Endothelial cell of umbilical vein (primary cell): Measurements from ENCODE around the gene STAT5B. TPM values are rescaled to one million over a fixed set of nuclear protein-coding genes. Genes with fewer than 3 reads are reported as not detected.

Experiments
- BruUV-seq: library from RNA; stranded (reverse); fragments of 400-500 nt; replicated peaks from 2 replicates; lab custom pipeline; 2021; lab: Mats Ljungman, UMichigan
- CTCF ChIA-PET: fragments of 300-600, 350-600 bp; sonication (Branson Sonifier 250); formaldehyde crosslinking; loops from one replicate; lab custom pipeline; 2021; ENCODE audit warnings: antibody characterized with exemption, inconsistent platforms; lab: Charles Lee
- POLR2A ChIA-PET: fragments of 300-600, 350-600 bp; sonication (Branson Sonifier 250); formaldehyde crosslinking; loops from one replicate; lab custom pipeline; 2021; ENCODE audit warnings: antibody characterized with exemption, inconsistent platforms; lab: Charles Lee
- DNase-seq: peaks from one replicate; pipeline ENCODE4 v3.0.0-alpha.2; 2011; ENCODE audit warnings: low read depth, low spot score
- FAIRE-seq: peaks from 2 replicates; lab custom pipeline; 2011; peaks lifted over from hg19 to GRCh38; lab: Jason Lieb, UNC
- H2AFZ ChIP-seq: 2 replicates; pipeline ENCODE4 v1.6.0; 2012; ENCODE audit warnings: low read depth, low read length, control low read depth, inconsistent platforms
- H3K27ac ChIP-seq: 2 replicates; pipeline ENCODE4 v1.5.1; 2011; ENCODE audit warnings: low read depth, mild to moderate bottlenecking, control low read depth, low read length, moderate library complexity; ENCODE audit not compliant: insufficient read depth
- H3K27me3 ChIP-seq, 2 experiments: 2 replicates each; pipeline versions ENCODE4 v1.6.0 to v1.6.1; 2011; ENCODE audit warnings: low read length in 2 of 2, mixed read lengths in 1 of 2; ENCODE audit not compliant: control insufficient read depth in 2 of 2, insufficient read depth in 2 of 2
- H3K36me3 ChIP-seq, 2 experiments: 2 replicates in 1 of 2; 3 replicates in 1 of 2; pipeline ENCODE4 v1.5.1; 2011; ENCODE audit warnings: low read length in 2 of 2, mild to moderate bottlenecking in 1 of 2, moderate library complexity in 1 of 2; ENCODE audit not compliant: control insufficient read depth in 2 of 2, insufficient read depth in 2 of 2; ENCODE audit errors: extremely low read depth in 1 of 2
- H3K4me1 ChIP-seq: 3 replicates; pipeline ENCODE4 v1.5.1; 2011; ENCODE audit warnings: mild to moderate bottlenecking, low read length; ENCODE audit not compliant: control insufficient read depth, insufficient read depth; ENCODE audit errors: extremely low read depth
- H3K4me2 ChIP-seq: 2 replicates; pipeline ENCODE4 v1.6.1; 2011; ENCODE audit warnings: low read length, control low read depth, mixed read lengths; ENCODE audit not compliant: insufficient read depth
- H3K4me3 ChIP-seq, 3 experiments: fragments of 200-600 bp in 1 of 3; sonication (generic), shearing (Covaris generic) in 1 of 3; replicated peaks in 1 of 3; 2 replicates each; pipeline ENCODE4 v1.5.1; 2011 to 2016; ENCODE audit warnings: control low read depth in 3 of 3, low read length in 3 of 3, mild to moderate bottlenecking in 2 of 3, inconsistent platforms in 1 of 3, low read depth in 1 of 3, moderate library complexity in 1 of 3; ENCODE audit not compliant: insufficient read depth in 1 of 3
- H3K79me2 ChIP-seq: 2 replicates; pipeline ENCODE4 v1.6.0; 2012; ENCODE audit warnings: low read length, inconsistent platforms; ENCODE audit not compliant: control insufficient read depth, insufficient read depth
- H3K9ac ChIP-seq: replicated peaks from 2 replicates; pipeline ENCODE3; 2011; ENCODE audit warnings: low read length, control low read depth; ENCODE audit not compliant: insufficient read depth; ENCODE audit errors: extremely low read depth
- H3K9me1 ChIP-seq: replicated peaks from 3 replicates; pipeline ENCODE4 v1.6.0; 2011; ENCODE audit warnings: mild to moderate bottlenecking, low read length; ENCODE audit not compliant: control insufficient read depth, insufficient read depth; ENCODE audit errors: extremely low read depth
- H3K9me3 ChIP-seq: replicated peaks from 2 replicates; pipeline ENCODE4 v1.5.1; 2012; ENCODE audit warnings: low read length, inconsistent platforms; ENCODE audit not compliant: control insufficient read depth, insufficient read depth
- H4K20me1 ChIP-seq: replicated peaks from 2 replicates; pipeline ENCODE3; 2011; ENCODE audit warnings: mild to moderate bottlenecking, low read length; ENCODE audit not compliant: control insufficient read depth, insufficient read depth; ENCODE audit errors: extremely low read depth
- EZH2 ChIP-seq: IDR thresholded peaks from 2 replicates; pipeline ENCODE4 v1.6.1; 2012; ENCODE audit warnings: borderline replicate concordance, low read depth, mild to moderate bottlenecking, moderate library complexity, low read length, inconsistent platforms; ENCODE audit not compliant: severe bottlenecking
- FOS ChIP-seq: IDR thresholded peaks from 2 replicates; pipeline ENCODE4 v1.6.1; 2011; ENCODE audit warnings: mild to moderate bottlenecking, low read length, moderate library complexity, borderline replicate concordance; ENCODE audit not compliant: insufficient read depth
- GATA2 ChIP-seq: IDR thresholded peaks from 2 replicates; pipeline ENCODE4 v1.7.0; 2011; ENCODE audit warnings: low read depth, mild to moderate bottlenecking, moderate library complexity, mixed read lengths, low read length; ENCODE audit not compliant: insufficient read length, insufficient read depth
- JUN ChIP-seq: IDR thresholded peaks from 2 replicates; pipeline ENCODE4 v1.6.1; 2011; ENCODE audit warnings: borderline replicate concordance, low read depth; ENCODE audit not compliant: insufficient read length, insufficient read depth
- MAX ChIP-seq: IDR thresholded peaks from 2 replicates; pipeline ENCODE4 v1.6.1; 2011; ENCODE audit not compliant: insufficient read depth, insufficient read length
- MYC ChIP-seq: IDR thresholded peaks from one replicate; pipeline ENCODE4 v1.6.1; 2011; ENCODE audit warnings: mild to moderate bottlenecking, low read depth, low read length
- POLR2A ChIP-seq: IDR thresholded peaks from 2 replicates; pipeline ENCODE4 v1.6.1; 2012; ENCODE audit warnings: low read depth, mild to moderate bottlenecking, control low read depth, low read length
- POLR2AphosphoS5 ChIP-seq: IDR thresholded peaks from 2 replicates; pipeline ENCODE4 v1.6.1; 2012; ENCODE audit warnings: low read depth, mild to moderate bottlenecking, control low read depth, low read length, moderate library complexity; ENCODE audit not compliant: insufficient read depth
- dilution Hi-C: fragments of 300-500 bp; cut with MboI; formaldehyde crosslinking; loops from one replicate; pipeline ENCODE4 v1.15.0; 2019; ENCODE audit warnings: low sequenced_read_pairs; ENCODE audit not compliant: extremely low pct_ligation_motif_present
- intact Hi-C: fragments of 100-400 bp; cut with micrococcal nuclease; formaldehyde crosslinking; loops from one replicate; pipeline ENCODE4 v1.10.0; 2022
- polyA plus RNA-seq, 4 experiments: library from polyadenylated mRNA; depleted of rRNA in 3 of 4; stranded (reverse) in 3 of 4; unstranded in 1 of 4; fragments of >200 nt; gene quantifications; 2 replicates each; pipeline versions ENCODE4 v1.2.1 to v1.2.3, GENCODE V29; 2011 to 2012; ENCODE audit warnings: missing spikeins in 1 of 4
- total RNA-seq: library from RNA; stranded (reverse); gene quantifications from 2 replicates; pipeline ENCODE4 v1.2.3, GENCODE V29; 2021
- TF ChIP-seq, protein P1 (sequence below), 2 donors: IDR thresholded peaks; 1 replicate in 1 of 2; 2 replicates in 1 of 2; pipeline ENCODE4 v1.5.1; 2011; ENCODE audit warnings: low read length in 2 of 2, mild to moderate bottlenecking in 2 of 2, moderate library complexity in 2 of 2, control low read depth in 1 of 2, inconsistent platforms in 1 of 2, low read depth in 1 of 2; ENCODE audit not compliant: insufficient read depth in 1 of 2; ENCODE audit errors: extremely low read depth in 1 of 2

STAT5B gene
- total and polyA plus RNA-seq, 2 donors (not counting 3 experiments of a cell fraction or from before 2014, with no cell fraction given) = 43.3 to 53.7 TPM

- Histone ChIP-seq H4K20me1 (no peaks in the 10 kb centered on the region), H3K4me2 (no peak overlapping the region), H2AFZ (no peak overlapping the region), H3K79me2 (no peaks in the 10 kb centered on the region), H3K4me1 (no peaks in the 10 kb centered on the region), H3K36me3 (no peaks in the 10 kb centered on the region), H3K9ac (no peak overlapping the region), H3K27ac (no peak overlapping the region), H3K27me3 (peaks cover 0 to 5% of the 10 kb centered on the region in 2 experiments), H3K9me3 (no peaks in the 10 kb centered on the region), H3K4me3 (no peak overlapping the region), H3K9me1 (no peaks in the 10 kb centered on the region)
- DNase-seq = no peak
- dilution Hi-C loops = no loop called here
- intact Hi-C loops = no loop called here
- BruUV-seq = no TSS peak
- TF ChIP-seq EZH2 (no peak), JUN (no peak), POLR2A (no peak), GATA2 (no peak), FOS (no peak), POLR2AphosphoS5 (no peak), MAX (no peak), MYC (no peak)
- TF ChIP-seq, protein P1, sequence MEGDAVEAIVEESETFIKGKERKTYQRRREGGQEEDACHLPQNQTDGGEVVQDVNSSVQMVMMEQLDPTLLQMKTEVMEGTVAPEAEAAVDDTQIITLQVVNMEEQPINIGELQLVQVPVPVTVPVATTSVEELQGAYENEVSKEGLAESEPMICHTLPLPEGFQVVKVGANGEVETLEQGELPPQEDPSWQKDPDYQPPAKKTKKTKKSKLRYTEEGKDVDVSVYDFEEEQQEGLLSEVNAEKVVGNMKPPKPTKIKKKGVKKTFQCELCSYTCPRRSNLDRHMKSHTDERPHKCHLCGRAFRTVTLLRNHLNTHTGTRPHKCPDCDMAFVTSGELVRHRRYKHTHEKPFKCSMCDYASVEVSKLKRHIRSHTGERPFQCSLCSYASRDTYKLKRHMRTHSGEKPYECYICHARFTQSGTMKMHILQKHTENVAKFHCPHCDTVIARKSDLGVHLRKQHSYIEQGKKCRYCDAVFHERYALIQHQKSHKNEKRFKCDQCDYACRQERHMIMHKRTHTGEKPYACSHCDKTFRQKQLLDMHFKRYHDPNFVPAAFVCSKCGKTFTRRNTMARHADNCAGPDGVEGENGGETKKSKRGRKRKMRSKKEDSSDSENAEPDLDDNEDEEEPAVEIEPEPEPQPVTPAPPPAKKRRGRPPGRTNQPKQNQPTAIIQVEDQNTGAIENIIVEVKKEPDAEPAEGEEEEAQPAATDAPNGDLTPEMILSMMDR (IDR thresholded peaks at IDR 0.05; ENCODE audit: extremely low read depth in 1 of 2, insufficient read depth in 1 of 2, low read depth in 1 of 2, low read length in 2 of 2) = no peak
- FAIRE-seq = no peak
- ChIA-PET POLR2A (interaction anchor here (1.1 kb wide), 1 partner anchor 154 kb away, joined by 3 read pairs; the partner anchor contains the start of gene DNAJC7), CTCF (interaction anchor here (0.7 to 0.9 kb wide), 2 partner anchors 40 to 48 kb away, joined by 3 read pairs; no protein-coding TSS in a partner anchor)
These were observed 104.4 kb downstream of the STAT5B start for GRCh38 chr17:42171831-42172230.
